Activated CD8-positive, alpha-beta T cell treated with anti-CD3 and anti-CD28 coated beads, Interleukin-2, amount 10 ng/mL, durations not matched to agents 7 days and 5 days (primary cell): ENCODE results near the gene ACOXL. TPM values are rescaled to one million over a fixed set of nuclear protein-coding genes. Genes with fewer than 3 reads are reported as not detected.

ENCODE experiments used
- ATAC-seq: fragments of 150-1000 bp; cut with Tn5 transposase; one replicate; pipeline ENCODE4 v1.10.0; 2021; ENCODE audit warnings: moderate library complexity
- CTCF ChIA-PET: fragments of 350-600 bp; sonication (Branson Sonifier 250); formaldehyde crosslinking; loops from one replicate; lab custom pipeline; 2021; ENCODE audit warnings: antibody characterized with exemption; lab: Charles Lee
- POLR2A ChIA-PET: fragments of 350-600 bp; sonication (Branson Sonifier 250); formaldehyde crosslinking; loops from one replicate; lab custom pipeline; 2021; ENCODE audit warnings: antibody characterized with exemption; lab: Charles Lee
- DNase-seq: peaks from one replicate; pipeline ENCODE4 v3.0.0-alpha.2; 2020
- H3K27ac Mint-ChIP-seq: one replicate; pipeline ENCODE4 v1.8.0; 2021; ENCODE audit warnings: mild to moderate bottlenecking, mixed read lengths
- H3K27me3 Mint-ChIP-seq: one replicate; pipeline ENCODE4 v1.8.0; 2021; ENCODE audit warnings: low read depth, mixed read lengths
- H3K36me3 Mint-ChIP-seq: one replicate; pipeline ENCODE4 v1.8.0; 2021; ENCODE audit warnings: low read depth, mixed read lengths
- H3K4me1 Mint-ChIP-seq: one replicate; pipeline ENCODE4 v1.8.0; 2021; ENCODE audit warnings: low read depth, mixed read lengths
- H3K4me3 Mint-ChIP-seq: one replicate; pipeline ENCODE4 v1.8.0; 2021; ENCODE audit warnings: mild to moderate bottlenecking, mixed read lengths
- H3K9me3 Mint-ChIP-seq: one replicate; pipeline ENCODE4 v1.8.0; 2022; ENCODE audit warnings: mixed read lengths; ENCODE audit not compliant: insufficient read depth
- total RNA-seq, 2 experiments: library from RNA; stranded (reverse); gene quantifications; one replicate each; pipeline ENCODE4 v1.2.3, GENCODE V29; 2021

The ACOXL gene
- total RNA-seq, 2 experiments from 2014 or later, result not detected

DNA sequence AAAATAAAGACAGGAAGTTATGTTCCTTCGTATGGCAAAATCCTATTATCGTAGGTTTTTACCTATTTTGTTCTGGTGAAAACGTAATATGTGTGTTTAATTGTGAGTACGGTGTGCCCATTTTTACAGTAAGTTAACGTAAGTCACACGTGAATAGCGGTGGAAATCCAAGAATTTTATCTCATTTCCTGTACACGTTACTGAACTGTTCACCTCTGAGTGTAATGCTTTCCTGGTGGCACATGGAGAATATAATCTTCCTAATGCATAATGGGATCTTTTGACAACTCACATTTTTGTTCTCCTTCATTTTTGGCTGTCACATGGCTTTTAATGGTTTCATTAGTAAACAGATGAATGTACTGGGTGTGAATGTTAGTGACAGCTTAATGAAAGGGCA lies 416.6 kb downstream of the ACOXL start:
- Mint-ChIP-seq H3K27ac (no peak overlapping the region), H3K4me1 (peaks cover 18% of the 10 kb centered on the region), H3K4me3 (no peak overlapping the region), H3K36me3 (peaks cover 31% of the 10 kb centered on the region), H3K27me3 (no peaks in the 10 kb centered on the region), H3K9me3 (no peaks in the 10 kb centered on the region)
- POLR2A ChIA-PET, result no interaction called here
- ATAC-seq (no peak), DNase-seq (no peak)
- CTCF ChIA-PET, result interaction anchor here (1.0 kb wide), 1 partner anchor 23 kb away, joined by 3 read pairs; no protein-coding TSS in a partner anchor

DNA sequence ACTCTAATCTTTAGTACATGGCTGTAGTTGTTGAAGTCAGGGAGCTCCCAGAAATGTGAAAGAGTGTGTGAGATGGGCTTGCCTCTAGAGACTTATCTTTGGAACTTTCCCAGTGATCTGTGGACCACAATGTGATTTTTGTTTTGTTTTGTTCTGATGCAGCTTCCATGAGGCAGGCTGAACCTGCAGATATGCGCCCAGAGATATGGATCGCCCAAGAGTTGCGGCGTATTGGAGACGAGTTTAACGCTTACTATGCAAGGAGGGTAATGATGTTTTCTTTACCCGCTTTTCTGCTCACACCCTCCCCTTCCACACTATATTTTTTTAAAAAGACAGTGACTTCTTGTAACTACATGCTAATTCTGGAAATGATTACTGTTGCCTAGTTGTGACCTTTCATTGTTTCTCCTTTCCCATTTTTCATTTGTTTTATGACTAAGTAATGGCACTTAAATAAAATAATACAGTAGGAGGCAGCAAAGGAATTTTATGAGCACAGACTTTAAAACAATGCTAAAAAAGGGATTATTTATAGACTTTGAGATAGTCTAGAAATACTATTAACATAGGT lies 417.6 kb downstream of the ACOXL start:
- ChIA-PET CTCF (interaction anchor here (1.0 to 1.6 kb wide), 2 partner anchors 13 to 24 kb away, joined by 3 to 5 read pairs; no protein-coding TSS in a partner anchor), POLR2A (no interaction called here)
- ATAC-seq (no peak), DNase-seq (no peak)
- H3K36me3 Mint-ChIP-seq, result peaks cover 32% of the 10 kb centered on the region
- H3K4me1 Mint-ChIP-seq, result peaks cover 16% of the 10 kb centered on the region
- no peaks in the 10 kb centered on the region for H3K27me3 Mint-ChIP-seq
- H3K27ac Mint-ChIP-seq, result no peak overlapping the region
- H3K4me3 Mint-ChIP-seq, result no peak overlapping the region
- no peaks in the 10 kb centered on the region for H3K9me3 Mint-ChIP-seq

DNA sequence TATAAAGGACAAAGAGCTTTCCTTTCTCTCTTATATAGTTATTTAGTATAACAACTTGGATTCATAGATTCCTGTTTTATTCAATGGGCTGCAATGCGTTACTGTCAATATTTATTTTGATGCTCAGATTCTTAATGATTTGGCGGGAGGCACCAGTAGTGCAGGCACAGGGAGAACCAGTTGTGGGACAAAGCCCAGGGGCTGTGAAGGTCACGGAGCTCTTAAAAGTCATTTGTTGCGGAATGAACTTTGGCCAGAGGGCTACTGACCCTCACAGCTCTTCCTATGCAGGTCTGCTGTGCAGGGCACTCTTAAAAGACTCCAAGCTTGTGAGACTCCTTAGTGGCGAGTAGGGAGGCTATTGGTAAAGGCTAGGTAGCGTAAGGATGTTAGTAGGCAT lies 422.4 kb downstream of the ACOXL start:
- CTCF ChIA-PET, result no interaction called here
- Mint-ChIP-seq H3K4me1 (peaks cover 23% of the 10 kb centered on the region), H3K4me3 (no peak overlapping the region), H3K27me3 (no peaks in the 10 kb centered on the region), H3K36me3 (peaks cover 31% of the 10 kb centered on the region), H3K9me3 (no peaks in the 10 kb centered on the region), H3K27ac (no peak overlapping the region)
- POLR2A ChIA-PET, result no interaction called here
- ATAC-seq (no peak), DNase-seq (no peak)

DNA sequence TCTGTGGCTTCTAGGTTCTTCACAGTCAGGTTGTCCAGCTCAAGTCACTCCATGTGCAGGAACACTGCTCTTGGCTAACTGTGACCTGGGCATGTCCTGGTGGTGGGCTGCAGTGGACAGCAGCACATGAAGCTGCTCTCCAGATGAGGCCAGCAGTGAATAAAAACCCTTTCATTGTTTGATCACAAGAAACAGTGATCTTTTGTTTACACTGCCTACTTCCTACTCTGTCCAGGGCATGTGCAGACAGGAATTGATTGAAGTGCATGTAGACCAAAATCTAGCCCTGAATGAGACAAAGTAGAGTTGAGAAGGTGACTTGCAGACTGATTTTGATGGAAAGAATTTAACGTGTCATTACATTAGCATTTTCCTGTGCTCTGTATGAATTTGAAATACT lies 423.2 kb downstream of the ACOXL start:
- peaks cover 32% of the 10 kb centered on the region for H3K4me1 Mint-ChIP-seq
- ChIA-PET CTCF (no interaction called here), POLR2A (no interaction called here)
- no peak overlapping the region for H3K4me3 Mint-ChIP-seq
- no peaks in the 10 kb centered on the region for H3K9me3 Mint-ChIP-seq
- ATAC-seq, result no peak
- no peaks in the 10 kb centered on the region for H3K27me3 Mint-ChIP-seq
- peaks cover 34% of the 10 kb centered on the region for H3K36me3 Mint-ChIP-seq
- DNase-seq, result no peak
- H3K27ac Mint-ChIP-seq, result peak overlapping the region; percentile 45

DNA sequence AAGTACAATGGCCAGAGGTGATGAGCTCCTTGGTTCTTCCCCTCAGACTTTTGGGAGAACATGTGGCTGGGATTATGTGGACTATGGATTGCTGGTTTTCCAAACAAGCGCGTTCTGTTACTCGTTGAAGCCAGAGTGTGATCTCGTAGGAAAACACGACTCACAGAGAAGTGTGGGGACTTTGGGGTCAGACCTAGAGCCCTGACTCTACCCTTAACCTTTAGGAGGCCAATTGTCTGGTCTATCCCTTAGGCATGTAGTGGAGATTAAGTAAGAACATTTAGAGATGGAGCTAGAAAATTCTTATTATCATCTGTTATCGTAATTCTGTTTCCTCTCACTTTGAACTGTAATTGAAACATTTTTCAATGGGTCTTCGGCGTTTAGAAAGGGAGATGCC lies 424.2 kb downstream of the ACOXL start:
- POLR2A ChIA-PET, result no interaction called here
- H3K4me1 Mint-ChIP-seq, result peaks cover 32% of the 10 kb centered on the region
- no peak overlapping the region for H3K27ac Mint-ChIP-seq
- ATAC-seq (no peak), DNase-seq (no peak)
- no peaks in the 10 kb centered on the region for H3K9me3 Mint-ChIP-seq
- no peak overlapping the region for H3K4me3 Mint-ChIP-seq
- CTCF ChIA-PET, result interaction anchor here (2.8 kb wide), 1 partner anchor 11 kb away, joined by 9 read pairs; no protein-coding TSS in a partner anchor
- peaks cover 29% of the 10 kb centered on the region for H3K36me3 Mint-ChIP-seq
- H3K27me3 Mint-ChIP-seq, result no peaks in the 10 kb centered on the region

DNA sequence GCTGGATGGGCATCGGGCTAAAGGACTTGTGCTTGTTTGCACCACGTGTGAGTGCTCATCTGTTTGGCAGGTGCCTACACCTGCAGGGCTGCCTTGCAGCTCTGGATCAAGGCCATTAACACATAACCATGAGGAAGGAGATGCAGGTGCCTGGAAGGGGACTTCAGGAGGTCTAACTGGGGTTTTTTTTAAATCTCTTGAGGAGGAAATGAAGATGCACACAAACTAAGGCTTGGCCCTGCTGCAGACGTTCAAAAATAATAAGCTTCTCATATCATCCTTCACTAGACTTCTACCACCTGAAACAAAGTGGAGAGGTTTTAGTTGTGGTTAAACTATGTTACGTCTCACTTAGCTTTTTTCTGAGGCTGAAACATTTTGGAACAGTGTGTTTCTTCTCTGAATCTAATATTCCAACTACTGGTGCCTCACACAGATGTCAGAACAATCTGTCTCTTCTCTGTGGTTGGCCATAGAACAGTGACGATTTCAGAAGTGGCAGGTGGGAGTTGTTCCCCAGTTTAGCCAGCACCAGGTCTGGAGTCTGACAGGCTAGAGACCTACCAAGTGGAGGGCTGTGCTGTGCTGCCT lies 424.8 kb downstream of the ACOXL start:
- H3K27me3 Mint-ChIP-seq, result no peaks in the 10 kb centered on the region
- H3K4me3 Mint-ChIP-seq, result no peak overlapping the region
- peaks cover 26% of the 10 kb centered on the region for H3K36me3 Mint-ChIP-seq
- ChIA-PET CTCF (interaction anchor here (0.8 to 2.8 kb wide), 3 partner anchors 10 to 52 kb away, joined by 3 to 9 read pairs (median 4); no protein-coding TSS in a partner anchor), POLR2A (no interaction called here)
- peaks cover 33% of the 10 kb centered on the region for H3K4me1 Mint-ChIP-seq
- no peaks in the 10 kb centered on the region for H3K9me3 Mint-ChIP-seq
- no peak for ATAC-seq
- H3K27ac Mint-ChIP-seq, result no peak overlapping the region
- no peak for DNase-seq

DNA sequence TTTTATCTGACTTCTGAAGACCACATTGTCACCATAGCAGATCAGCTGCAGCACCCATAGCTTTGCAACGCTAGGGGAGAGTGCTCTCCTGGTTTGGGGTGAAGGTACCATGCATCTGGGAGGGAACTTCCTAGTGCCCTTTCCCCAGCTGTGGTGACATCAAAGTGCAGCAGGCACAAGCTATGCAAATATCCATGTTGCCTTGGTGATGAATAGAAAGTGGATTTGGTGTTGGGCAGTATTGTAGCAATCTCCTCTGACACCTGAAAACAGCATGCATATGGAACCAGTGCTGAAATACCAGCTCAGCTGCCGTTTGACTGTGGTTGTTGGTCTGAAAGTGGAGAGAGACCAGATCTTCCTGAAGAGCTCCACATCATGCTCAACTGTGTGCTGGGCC lies 425.4 kb downstream of the ACOXL start:
- ChIA-PET CTCF (interaction anchor here (0.8 to 2.8 kb wide), 3 partner anchors 10 to 51 kb away, joined by 3 to 9 read pairs (median 4); no protein-coding TSS in a partner anchor), POLR2A (interaction anchor here (0.8 kb wide), 1 partner anchor 20 kb away, joined by 3 read pairs; no protein-coding TSS in a partner anchor)
- Mint-ChIP-seq H3K36me3 (peaks cover 24% of the 10 kb centered on the region), H3K27me3 (no peaks in the 10 kb centered on the region), H3K9me3 (no peaks in the 10 kb centered on the region), H3K27ac (no peak overlapping the region), H3K4me1 (peaks cover 39% of the 10 kb centered on the region), H3K4me3 (no peak overlapping the region)
- DNase-seq (no peak), ATAC-seq (peak; percentile 42)

DNA sequence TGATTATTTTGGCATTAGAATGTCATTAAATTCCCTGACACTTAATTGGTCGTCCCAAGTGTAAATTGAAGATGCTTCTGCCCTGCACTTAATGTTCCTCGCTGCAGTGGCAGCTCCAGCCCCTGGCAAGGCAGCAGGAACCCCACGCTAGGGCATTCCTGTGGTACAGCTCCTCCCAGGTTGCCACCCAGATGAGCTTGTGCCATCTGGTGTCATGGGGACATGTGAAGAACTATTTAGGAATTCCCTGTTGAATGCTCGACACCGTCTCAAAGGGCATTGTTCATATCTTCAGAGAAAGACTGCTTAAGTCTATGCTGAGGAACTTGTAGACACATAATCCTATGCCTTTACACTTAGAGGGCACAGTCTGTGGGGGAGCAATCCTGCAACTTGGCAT lies 427.3 kb downstream of the ACOXL start:
- ChIA-PET CTCF (interaction anchor here (1.3 kb wide), 1 partner anchor 25 kb away, joined by 3 read pairs; no protein-coding TSS in a partner anchor), POLR2A (interaction anchor here (1.2 kb wide), 1 partner anchor 39 kb away, joined by 4 read pairs; the partner anchor contains the start of gene BCL2L11)
- Mint-ChIP-seq H3K9me3 (no peaks in the 10 kb centered on the region), H3K27ac (no peak overlapping the region), H3K36me3 (peaks cover 29% of the 10 kb centered on the region), H3K4me3 (no peak overlapping the region), H3K27me3 (no peaks in the 10 kb centered on the region), H3K4me1 (peaks cover 46% of the 10 kb centered on the region)
- ATAC-seq (no peak), DNase-seq (no peak)

DNA sequence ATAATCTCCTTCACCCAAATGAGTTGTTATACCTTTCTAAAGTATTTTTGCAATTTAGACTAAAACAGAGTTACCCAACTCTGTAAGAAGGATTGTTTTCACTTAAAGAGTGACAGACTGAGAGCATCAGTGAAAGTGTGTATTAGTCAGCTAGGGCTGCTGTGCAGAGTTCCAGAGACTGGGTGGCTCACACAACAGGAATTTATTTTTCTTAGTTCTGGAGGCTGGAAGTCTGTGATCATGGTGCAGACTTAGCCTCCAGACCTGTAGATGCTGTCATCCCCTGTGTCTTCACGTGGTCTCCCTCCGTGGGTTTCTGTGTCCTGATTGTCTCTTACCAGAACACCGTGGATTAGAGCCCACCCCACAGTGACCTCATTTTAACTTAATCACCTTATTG lies 428.4 kb downstream of the ACOXL start:
- ChIA-PET CTCF (no interaction called here), POLR2A (interaction anchor here (0.5 kb wide), 1 partner anchor 8 kb away, joined by 3 read pairs; no protein-coding TSS in a partner anchor)
- no peak for DNase-seq
- Mint-ChIP-seq H3K4me1 (peaks cover 43% of the 10 kb centered on the region), H3K4me3 (no peak overlapping the region), H3K27ac (no peak overlapping the region), H3K9me3 (no peaks in the 10 kb centered on the region), H3K27me3 (no peaks in the 10 kb centered on the region), H3K36me3 (peaks cover 32% of the 10 kb centered on the region)
- ATAC-seq, result no peak

DNA sequence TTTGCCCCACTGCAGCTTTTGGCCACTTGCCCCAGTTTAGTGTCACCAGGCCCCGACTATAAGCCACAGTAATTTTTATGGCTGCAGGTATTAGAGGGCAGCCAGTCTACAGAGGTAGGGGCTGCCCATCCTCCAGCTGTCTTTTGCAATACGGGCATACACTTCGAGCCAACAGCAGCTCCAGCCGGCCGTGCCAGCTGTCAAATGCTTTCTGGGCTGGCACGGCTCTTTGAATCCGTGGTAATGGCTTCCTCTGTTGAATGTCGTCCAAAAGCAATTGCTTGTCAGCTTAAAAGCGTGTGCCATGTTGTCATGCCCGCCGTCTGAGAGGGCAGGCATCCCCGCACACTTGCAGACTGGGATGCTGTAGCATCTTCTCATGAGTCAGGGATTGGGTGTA lies 429.6 kb downstream of the ACOXL start:
- DNase-seq (no peak), ATAC-seq (no peak)
- H3K9me3 Mint-ChIP-seq, result no peaks in the 10 kb centered on the region
- H3K4me3 Mint-ChIP-seq, result no peak overlapping the region
- ChIA-PET POLR2A (no interaction called here), CTCF (interaction anchor here (0.7 to 1.7 kb wide), 2 partner anchors 11 to 107 kb away, joined by 3 to 5 read pairs; no protein-coding TSS in a partner anchor)
- peaks cover 35% of the 10 kb centered on the region for H3K4me1 Mint-ChIP-seq
- peaks cover 28% of the 10 kb centered on the region for H3K36me3 Mint-ChIP-seq
- no peaks in the 10 kb centered on the region for H3K27me3 Mint-ChIP-seq
- no peak overlapping the region for H3K27ac Mint-ChIP-seq

DNA sequence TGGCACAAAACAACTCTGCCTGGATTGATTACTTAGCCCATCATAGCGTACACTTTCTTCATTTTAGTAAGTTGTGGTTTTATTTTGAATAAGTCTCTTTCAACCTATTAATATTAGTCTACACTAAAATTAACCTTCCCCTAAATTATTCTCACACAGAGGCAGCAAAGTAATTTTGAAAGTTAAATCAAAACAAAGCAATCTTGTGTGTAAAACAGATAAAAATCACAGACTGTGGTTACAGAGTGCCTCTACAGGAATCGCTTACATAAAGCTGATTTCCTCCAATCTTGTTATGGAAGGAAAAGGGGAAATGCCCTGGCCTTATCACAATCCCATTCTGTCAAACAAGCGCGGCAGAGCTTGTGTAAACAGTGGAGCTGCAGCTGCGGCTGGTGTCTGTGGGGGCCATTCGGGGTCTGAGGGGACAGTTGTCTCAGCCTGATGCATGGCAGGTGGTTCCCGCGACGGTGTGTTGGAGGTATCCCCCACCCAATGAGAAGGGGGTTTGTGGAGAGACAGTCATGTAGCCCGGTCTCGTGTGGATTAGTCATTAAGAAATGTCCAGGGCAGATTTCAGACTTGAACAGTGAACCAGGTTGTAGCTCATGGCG lies 430.5 kb downstream of the ACOXL start:
- Mint-ChIP-seq H3K27me3 (no peaks in the 10 kb centered on the region), H3K4me3 (no peak overlapping the region), H3K27ac (no peak overlapping the region), H3K4me1 (peaks cover 35% of the 10 kb centered on the region), H3K9me3 (no peaks in the 10 kb centered on the region), H3K36me3 (peaks cover 28% of the 10 kb centered on the region)
- CTCF ChIA-PET, result interaction anchor here (0.9 to 1.7 kb wide), 3 partner anchors 9 to 16 kb away, joined by 3 to 5 read pairs (median 4); no protein-coding TSS in a partner anchor
- ATAC-seq (no peak), DNase-seq (no peak)
- POLR2A ChIA-PET, result no interaction called here

DNA sequence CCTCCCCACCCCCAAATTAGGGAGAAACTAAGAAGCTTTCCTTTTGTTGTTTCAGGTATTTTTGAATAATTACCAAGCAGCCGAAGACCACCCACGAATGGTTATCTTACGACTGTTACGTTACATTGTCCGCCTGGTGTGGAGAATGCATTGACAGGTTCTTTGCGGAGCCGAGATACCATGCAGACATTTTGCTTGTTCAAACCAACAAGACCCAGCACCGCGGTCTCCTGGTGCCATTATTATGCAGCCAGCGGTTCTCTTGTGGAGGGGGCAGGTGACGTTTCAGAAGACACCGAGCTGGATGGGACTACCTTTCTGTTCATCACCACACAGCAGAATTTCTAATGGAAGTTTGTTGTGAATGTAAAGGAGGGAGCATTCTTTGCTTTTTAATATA lies 431.7 kb downstream of the ACOXL start:
- peaks cover 28% of the 10 kb centered on the region for H3K36me3 Mint-ChIP-seq
- ATAC-seq (no peak), DNase-seq (no peak)
- H3K27me3 Mint-ChIP-seq, result no peaks in the 10 kb centered on the region
- ChIA-PET CTCF (no interaction called here), POLR2A (no interaction called here)
- peaks cover 43% of the 10 kb centered on the region for H3K4me1 Mint-ChIP-seq
- H3K27ac Mint-ChIP-seq, result no peak overlapping the region
- no peak overlapping the region for H3K4me3 Mint-ChIP-seq
- H3K9me3 Mint-ChIP-seq, result no peaks in the 10 kb centered on the region
